ENCODE data around the gene GUCY1A2. TPM values are rescaled to one million over a fixed set of nuclear protein-coding genes. Genes with fewer than 3 reads are reported as not detected.

Gene GUCY1A2
- total RNA-seq, 1 donor from 2014 or later = 17.8 TPM

DNA sequence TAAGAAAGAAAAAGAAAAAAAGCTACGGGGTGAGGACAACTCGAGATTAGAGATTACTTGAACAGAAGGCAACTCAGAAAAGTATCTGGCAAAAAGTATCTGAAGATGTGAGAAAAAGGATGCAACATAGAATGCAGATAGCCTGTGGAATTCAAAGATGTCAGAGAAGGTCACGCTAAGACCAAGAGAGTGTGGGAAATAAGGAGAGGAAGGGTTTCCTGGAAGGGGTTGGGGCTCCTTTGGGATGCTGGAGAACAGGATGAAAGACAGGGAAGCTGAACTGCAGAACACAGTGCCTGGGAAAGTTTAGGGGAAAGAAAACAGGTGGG lies 1.2 kb downstream of the GUCY1A2 start:
- Histone ChIP-seq H3K9me3 (ENCODE audit: insufficient read depth, low read depth, low read length) (no peaks in the 10 kb centered on the region), H3K27me3 (ENCODE audit: insufficient read depth, low read length) (no peaks in the 10 kb centered on the region), H3K79me2 (ENCODE audit: insufficient read depth, low read length) (no peaks in the 10 kb centered on the region), H3K27ac (ENCODE audit: low read depth, low read length) (no peak overlapping the region), H3K4me1 (ENCODE audit: insufficient read depth, low read length) (peaks cover 17% of the 10 kb centered on the region), H3K9ac (ENCODE audit: low read length) (peak overlapping the region; percentile 69), H3K36me3 (ENCODE audit: insufficient read depth, low read length) (no peaks in the 10 kb centered on the region), H2AFZ (ENCODE audit: low read depth, low read length) (peak overlapping the region; percentile 63), H3K4me2 (ENCODE audit: low read length) (peak overlapping the region; percentile 95), H4K20me1 (ENCODE audit: insufficient read depth, low read length) (peaks cover 4% of the 10 kb centered on the region), H3K4me3 (ENCODE audit: insufficient read depth, low read depth, low read length) (peak overlapping the region; percentile 49)
- TF ChIP-seq EZH2 (IDR thresholded peaks at IDR 0.05; ENCODE audit: insufficient read depth, low read length) = no peak
- TF ChIP-seq, protein P1, sequence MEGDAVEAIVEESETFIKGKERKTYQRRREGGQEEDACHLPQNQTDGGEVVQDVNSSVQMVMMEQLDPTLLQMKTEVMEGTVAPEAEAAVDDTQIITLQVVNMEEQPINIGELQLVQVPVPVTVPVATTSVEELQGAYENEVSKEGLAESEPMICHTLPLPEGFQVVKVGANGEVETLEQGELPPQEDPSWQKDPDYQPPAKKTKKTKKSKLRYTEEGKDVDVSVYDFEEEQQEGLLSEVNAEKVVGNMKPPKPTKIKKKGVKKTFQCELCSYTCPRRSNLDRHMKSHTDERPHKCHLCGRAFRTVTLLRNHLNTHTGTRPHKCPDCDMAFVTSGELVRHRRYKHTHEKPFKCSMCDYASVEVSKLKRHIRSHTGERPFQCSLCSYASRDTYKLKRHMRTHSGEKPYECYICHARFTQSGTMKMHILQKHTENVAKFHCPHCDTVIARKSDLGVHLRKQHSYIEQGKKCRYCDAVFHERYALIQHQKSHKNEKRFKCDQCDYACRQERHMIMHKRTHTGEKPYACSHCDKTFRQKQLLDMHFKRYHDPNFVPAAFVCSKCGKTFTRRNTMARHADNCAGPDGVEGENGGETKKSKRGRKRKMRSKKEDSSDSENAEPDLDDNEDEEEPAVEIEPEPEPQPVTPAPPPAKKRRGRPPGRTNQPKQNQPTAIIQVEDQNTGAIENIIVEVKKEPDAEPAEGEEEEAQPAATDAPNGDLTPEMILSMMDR (IDR thresholded peaks at IDR 0.05; ENCODE audit: insufficient read depth, low read depth, low read length) = no peak
- FAIRE-seq (no peak), DNase-seq (ENCODE audit: low read depth) (peak; percentile 21)
- H3K27me3 Mint-ChIP-seq (ENCODE audit: low read depth, unreplicated experiment) = peaks cover under 1% of the 10 kb centered on the region
- H3K27ac Mint-ChIP-seq (ENCODE audit: unreplicated experiment) = peak overlapping the region; percentile 59
- H3K36me3 Mint-ChIP-seq (ENCODE audit: low read depth, unreplicated experiment) = no peaks in the 10 kb centered on the region
- H3K9me3 Mint-ChIP-seq (ENCODE audit: unreplicated experiment) = peaks cover 2% of the 10 kb centered on the region
- H3K4me1 Mint-ChIP-seq (ENCODE audit: low read depth, unreplicated experiment) = peaks cover 29% of the 10 kb centered on the region
- peak overlapping the region; percentile 90 for H3K4me3 Mint-ChIP-seq (ENCODE audit: unreplicated experiment)

DNA sequence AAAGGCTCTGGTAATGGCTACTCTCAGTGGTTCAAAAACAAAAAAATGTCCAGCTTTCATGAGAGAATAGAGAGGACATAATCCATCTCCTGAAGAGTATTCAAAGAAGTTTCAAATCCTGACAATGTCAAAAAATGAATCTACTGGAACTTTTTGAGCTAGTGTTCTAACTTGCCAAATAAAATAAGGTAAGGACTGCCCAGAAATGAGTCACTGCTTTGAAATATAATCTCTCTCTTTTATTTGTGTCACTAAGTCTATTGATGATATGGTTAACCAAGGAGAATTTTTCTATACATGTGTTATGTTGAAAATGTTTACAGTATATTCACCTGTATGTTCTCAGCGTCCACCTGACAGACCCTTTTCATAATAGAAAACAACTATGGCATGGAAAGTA lies 3.4 kb downstream of the GUCY1A2 start:
- Mint-ChIP-seq H3K27ac (ENCODE audit: unreplicated experiment) (no peak overlapping the region), H3K27me3 (ENCODE audit: low read depth, unreplicated experiment) (no peaks in the 10 kb centered on the region), H3K4me1 (ENCODE audit: low read depth, unreplicated experiment) (peaks cover 32% of the 10 kb centered on the region), H3K36me3 (ENCODE audit: low read depth, unreplicated experiment) (no peaks in the 10 kb centered on the region), H3K9me3 (ENCODE audit: unreplicated experiment) (peaks cover 2% of the 10 kb centered on the region), H3K4me3 (ENCODE audit: unreplicated experiment) (no peak overlapping the region)
- Histone ChIP-seq H3K4me2 (ENCODE audit: low read length) (peak overlapping the region; percentile 4), H3K4me3 (ENCODE audit: insufficient read depth, low read depth, low read length) (no peak overlapping the region), H3K36me3 (ENCODE audit: insufficient read depth, low read length) (no peaks in the 10 kb centered on the region), H3K9ac (ENCODE audit: low read length) (no peak overlapping the region), H3K27me3 (ENCODE audit: insufficient read depth, low read length) (no peaks in the 10 kb centered on the region), H3K79me2 (ENCODE audit: insufficient read depth, low read length) (no peaks in the 10 kb centered on the region), H2AFZ (ENCODE audit: low read depth, low read length) (no peak overlapping the region), H4K20me1 (ENCODE audit: insufficient read depth, low read length) (peaks cover 4% of the 10 kb centered on the region), H3K9me3 (ENCODE audit: insufficient read depth, low read depth, low read length) (no peaks in the 10 kb centered on the region), H3K4me1 (ENCODE audit: insufficient read depth, low read length) (peaks cover 17% of the 10 kb centered on the region), H3K27ac (ENCODE audit: low read depth, low read length) (no peak overlapping the region)
- TF ChIP-seq, protein P1 (IDR thresholded peaks at IDR 0.05; ENCODE audit: insufficient read depth, low read depth, low read length) = no peak
- TF ChIP-seq EZH2 (IDR thresholded peaks at IDR 0.05; ENCODE audit: insufficient read depth, low read length) = no peak
- DNase-seq (ENCODE audit: low read depth) (peak; percentile 63), FAIRE-seq (peak; percentile 17)

DNA sequence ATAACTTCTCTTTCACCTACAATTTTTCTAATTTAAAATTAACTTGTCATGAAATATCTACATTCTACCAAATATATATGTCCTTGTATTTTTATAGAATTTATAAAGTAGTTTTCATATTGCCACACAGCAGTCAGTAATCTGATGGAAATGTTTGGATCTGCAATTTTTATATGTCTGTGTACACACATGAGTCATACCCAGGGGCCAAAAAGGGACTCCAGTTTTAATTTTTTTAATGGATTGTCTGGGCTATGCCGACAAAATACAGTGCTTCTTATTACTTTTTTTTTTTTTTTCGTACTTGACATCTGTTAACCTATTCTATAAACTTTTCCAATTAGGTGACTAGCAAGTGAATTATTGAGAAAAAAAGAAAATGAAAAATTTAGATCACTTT lies 6.3 kb downstream of the GUCY1A2 start:
- no peaks in the 10 kb centered on the region for H3K9me3 ChIP-seq (ENCODE audit: insufficient read depth, low read depth, low read length)
- H3K36me3 ChIP-seq (ENCODE audit: insufficient read depth, low read length) = no peaks in the 10 kb centered on the region
- DNase-seq (ENCODE audit: low read depth) (no peak), FAIRE-seq (no peak)
- H3K27ac ChIP-seq (ENCODE audit: low read depth, low read length) = no peak overlapping the region
- no peaks in the 10 kb centered on the region for H4K20me1 ChIP-seq (ENCODE audit: insufficient read depth, low read length)
- H3K4me2 ChIP-seq (ENCODE audit: low read length) = no peak overlapping the region
- no peak overlapping the region for H2AFZ ChIP-seq (ENCODE audit: low read depth, low read length)
- peaks cover 8% of the 10 kb centered on the region for H3K4me1 ChIP-seq (ENCODE audit: insufficient read depth, low read length)
- no peak overlapping the region for H3K4me3 Mint-ChIP-seq (ENCODE audit: unreplicated experiment)
- H3K27ac Mint-ChIP-seq (ENCODE audit: unreplicated experiment) = peak overlapping the region; percentile 81
- no peaks in the 10 kb centered on the region for H3K79me2 ChIP-seq (ENCODE audit: insufficient read depth, low read length)
- TF ChIP-seq, protein P1 (IDR thresholded peaks at IDR 0.05; ENCODE audit: insufficient read depth, low read depth, low read length) = no peak
- no peak for TF ChIP-seq EZH2 (IDR thresholded peaks at IDR 0.05; ENCODE audit: insufficient read depth, low read length)
- no peak overlapping the region for H3K9ac ChIP-seq (ENCODE audit: low read length)
- no peaks in the 10 kb centered on the region for H3K27me3 ChIP-seq (ENCODE audit: insufficient read depth, low read length)
- H3K36me3 Mint-ChIP-seq (ENCODE audit: low read depth, unreplicated experiment) = no peaks in the 10 kb centered on the region
- peaks cover 28% of the 10 kb centered on the region for H3K4me1 Mint-ChIP-seq (ENCODE audit: low read depth, unreplicated experiment)
- no peaks in the 10 kb centered on the region for H3K27me3 Mint-ChIP-seq (ENCODE audit: low read depth, unreplicated experiment)
- no peak overlapping the region for H3K4me3 ChIP-seq (ENCODE audit: insufficient read depth, low read depth, low read length)
- H3K9me3 Mint-ChIP-seq (ENCODE audit: unreplicated experiment) = peaks cover under 1% of the 10 kb centered on the region

Measured in astrocyte (in vitro differentiated cells and primary cell).